Measurements from ENCODE around the gene DELE1.

- TF ChIP-seq RXRA (IDR thresholded peaks at IDR 0.05) (no peak), CTCF (IDR thresholded peaks at IDR 0.05; ENCODE audit: low read depth, low read length, missing input control) (no peak), MAX (IDR thresholded peaks at IDR 0.05) (no peak), FOXA1 (IDR thresholded peaks at IDR 0.05) (no peak), JUND (IDR thresholded peaks at IDR 0.05) (no peak), TAF1 (conservative IDR thresholded peaks at IDR 0.05) (no peak), NR2F2 (IDR thresholded peaks at IDR 0.05) (no peak), REST (IDR thresholded peaks at IDR 0.05) (no peak), RAD21 (IDR thresholded peaks at IDR 0.05) (no peak), SP1 (IDR thresholded peaks at IDR 0.05) (no peak), ZBTB33 (IDR thresholded peaks at IDR 0.05) (no peak), GABPA (IDR thresholded peaks at IDR 0.05 in 1 of 2, conservative IDR thresholded peaks at IDR 0.05 in 1 of 2) (no peak), YY1 (IDR thresholded peaks at IDR 0.05) (no peak), ATF3 (IDR thresholded peaks at IDR 0.05) (no peak)
Measured at GRCh38 chr5:141908796-141909195, 14.9 kb upstream of the DELE1 start.

Measured in liver (tissue), 3 donors.